ENCODE measurements around the gene SYNDIG1L.
"Not testable (repeated sequence)": the region's sequence is repeated elsewhere in the genome, so short reads cannot be mapped to it uniquely, and the experiment has no call there.

The SYNDIG1L gene

GRCh38 chr14:74391479-74391878 lies 34.5 kb downstream of the SYNDIG1L start:
- Histone ChIP-seq H3K36me3 (no peaks in the 10 kb centered on the region), H3K9me3 (no peaks in the 10 kb centered on the region), H3K4me3 (ENCODE audit: low read depth, low read length) (no peak overlapping the region), H3K4me1 (no peaks in the 10 kb centered on the region), H3K27me3 (peaks cover 48% of the 10 kb centered on the region)
- no peak for DNase-seq
- no peak for TF ChIP-seq CTCF (IDR thresholded peaks at IDR 0.05; ENCODE audit: low read depth, low read length)

GRCh38 chr14:74390505-74390904 lies 35.5 kb downstream of the SYNDIG1L start:
- peaks cover 46% of the 10 kb centered on the region for H3K27me3 ChIP-seq
- H3K36me3 ChIP-seq; H3K4me3 ChIP-seq (ENCODE audit: low read depth, low read length); DNase-seq; H3K9me3 ChIP-seq; H3K4me1 ChIP-seq: not testable (repeated sequence)

GRCh38 chr14:74389980-74390379 lies 36.0 kb downstream of the SYNDIG1L start:
- Histone ChIP-seq H3K9me3 (no peaks in the 10 kb centered on the region), H3K4me3 (ENCODE audit: low read depth, low read length) (no peak overlapping the region), H3K36me3 (no peaks in the 10 kb centered on the region)

GRCh38 chr14:74382231-74382630 lies 43.8 kb downstream of the SYNDIG1L start:
- peaks cover 18% of the 10 kb centered on the region for H3K27me3 ChIP-seq
- H3K4me1 ChIP-seq: no peaks in the 10 kb centered on the region
- no peak for DNase-seq
- no peak for TF ChIP-seq CTCF (IDR thresholded peaks at IDR 0.05; ENCODE audit: low read depth, low read length)
- no peaks in the 10 kb centered on the region for H3K36me3 ChIP-seq
- no peaks in the 10 kb centered on the region for H3K9me3 ChIP-seq
- no peak overlapping the region for H3K4me3 ChIP-seq (ENCODE audit: low read depth, low read length)

More at GRCh38 chr14:74389980-74390379, 36.0 kb downstream of the SYNDIG1L start:
- Histone ChIP-seq H3K27me3 (peaks cover 43% of the 10 kb centered on the region), H3K4me1 (no peaks in the 10 kb centered on the region)
- DNase-seq: no peak
- TF ChIP-seq CTCF (IDR thresholded peaks at IDR 0.05; ENCODE audit: low read depth, low read length): no peak

- H3K36me3 ChIP-seq; DNase-seq; H3K9me3 ChIP-seq; H3K4me1 ChIP-seq; H3K4me3 ChIP-seq (ENCODE audit: low read depth, low read length): not testable (repeated sequence)
- H3K27me3 ChIP-seq: peaks cover 16% of the 10 kb centered on the region
Observed at GRCh38 chr14:74381571-74381970, 44.4 kb downstream of the SYNDIG1L start.

GRCh38 chr14:74380845-74381244 lies 45.2 kb downstream of the SYNDIG1L start:
- DNase-seq: no peak
- TF ChIP-seq CTCF (IDR thresholded peaks at IDR 0.05; ENCODE audit: low read depth, low read length): no peak
- Histone ChIP-seq H3K9me3 (no peaks in the 10 kb centered on the region), H3K27me3 (peaks cover 15% of the 10 kb centered on the region), H3K4me1 (no peaks in the 10 kb centered on the region), H3K36me3 (no peaks in the 10 kb centered on the region), H3K4me3 (ENCODE audit: low read depth, low read length) (no peak overlapping the region)

- no peaks in the 10 kb centered on the region for H3K36me3 ChIP-seq
- H3K27me3 ChIP-seq: peaks cover 18% of the 10 kb centered on the region
- DNase-seq: no peak
- H3K4me1 ChIP-seq: no peaks in the 10 kb centered on the region
- H3K4me3 ChIP-seq (ENCODE audit: low read depth, low read length): no peak overlapping the region
- no peak for TF ChIP-seq CTCF (IDR thresholded peaks at IDR 0.05; ENCODE audit: low read depth, low read length)
- no peaks in the 10 kb centered on the region for H3K9me3 ChIP-seq
Observed at GRCh38 chr14:74380172-74380571, 45.8 kb downstream of the SYNDIG1L start.

Data from BE2C (cell line).